ENCODE results near the gene ESYT1. TPM values are rescaled to one million over a fixed set of nuclear protein-coding genes. Genes with fewer than 3 reads are reported as not detected.
A peak's percentile ranks its signal among the peaks of the same experiment; 100 is the strongest.
"Not testable (repeated sequence)": the region's sequence is repeated elsewhere in the genome, so short reads cannot be mapped to it uniquely, and the experiment has no call there.

ESYT1 gene
- total RNA-seq, 4 donors from 2014 or later = 91.2 to 235 (median 210) TPM

DNA sequence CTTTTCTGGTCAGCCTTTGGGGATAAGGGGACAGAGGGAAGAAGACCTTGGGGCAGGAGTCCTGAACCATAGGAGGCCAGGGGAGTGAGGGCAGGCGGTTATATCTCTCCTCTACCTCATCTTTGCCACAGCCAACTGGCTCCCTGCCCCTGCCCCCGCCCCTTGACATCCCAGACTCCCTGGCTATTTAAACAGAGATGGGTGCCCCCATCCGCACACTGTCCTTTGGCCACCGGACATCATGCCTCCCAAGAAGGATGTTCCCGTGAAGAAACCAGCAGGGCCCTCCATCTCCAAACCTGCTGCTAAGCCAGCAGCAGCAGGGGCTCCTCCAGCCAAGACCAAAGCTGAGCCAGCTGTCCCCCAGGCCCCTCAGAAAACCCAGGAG is 25.6 kb downstream of the ESYT1 start:
- H3K4me1 ChIP-seq = peaks cover 0 to 46% (median 14%) of the 10 kb centered on the region in 4 donors
- H3K4me3 ChIP-seq = no peak overlapping the region
- H3K9me3 ChIP-seq = no peaks in the 10 kb centered on the region
- H3K27ac ChIP-seq = peak overlapping the region in 1 of 4 donors; percentile 96
- TF ChIP-seq POLR2A (IDR thresholded peaks at IDR 0.05) (no peak), EP300 (IDR thresholded peaks at IDR 0.05) (no peak)
- TF ChIP-seq, protein P1, sequence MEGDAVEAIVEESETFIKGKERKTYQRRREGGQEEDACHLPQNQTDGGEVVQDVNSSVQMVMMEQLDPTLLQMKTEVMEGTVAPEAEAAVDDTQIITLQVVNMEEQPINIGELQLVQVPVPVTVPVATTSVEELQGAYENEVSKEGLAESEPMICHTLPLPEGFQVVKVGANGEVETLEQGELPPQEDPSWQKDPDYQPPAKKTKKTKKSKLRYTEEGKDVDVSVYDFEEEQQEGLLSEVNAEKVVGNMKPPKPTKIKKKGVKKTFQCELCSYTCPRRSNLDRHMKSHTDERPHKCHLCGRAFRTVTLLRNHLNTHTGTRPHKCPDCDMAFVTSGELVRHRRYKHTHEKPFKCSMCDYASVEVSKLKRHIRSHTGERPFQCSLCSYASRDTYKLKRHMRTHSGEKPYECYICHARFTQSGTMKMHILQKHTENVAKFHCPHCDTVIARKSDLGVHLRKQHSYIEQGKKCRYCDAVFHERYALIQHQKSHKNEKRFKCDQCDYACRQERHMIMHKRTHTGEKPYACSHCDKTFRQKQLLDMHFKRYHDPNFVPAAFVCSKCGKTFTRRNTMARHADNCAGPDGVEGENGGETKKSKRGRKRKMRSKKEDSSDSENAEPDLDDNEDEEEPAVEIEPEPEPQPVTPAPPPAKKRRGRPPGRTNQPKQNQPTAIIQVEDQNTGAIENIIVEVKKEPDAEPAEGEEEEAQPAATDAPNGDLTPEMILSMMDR (IDR thresholded peaks at IDR 0.05) = no peak
- no peaks in the 10 kb centered on the region for H3K27me3 ChIP-seq
- no peak for DNase-seq (ENCODE audit: low spot score in 2 of 2)
- 66 to 79% methylated on average over 5 of the region's 5 CpGs for WGBS, 2 donors
- peaks cover 0 to 5% (median 0%) of the 10 kb centered on the region in 3 donors for H3K36me3 ChIP-seq

- Histone ChIP-seq H3K9me3 (no peaks in the 10 kb centered on the region), H3K27ac (peak overlapping the region in 1 of 4 donors; percentile 1), H3K4me1 (peaks cover 0 to 47% (median 16%) of the 10 kb centered on the region in 4 donors), H3K27me3 (no peaks in the 10 kb centered on the region), H3K36me3 (peaks cover 0 to under 1% (median 0%) of the 10 kb centered on the region in 3 donors), H3K4me3 (no peak overlapping the region)
- TF ChIP-seq, protein P1 (IDR thresholded peaks at IDR 0.05) = no peak
- TF ChIP-seq POLR2A (IDR thresholded peaks at IDR 0.05) = no peak
- no peak for TF ChIP-seq EP300 (IDR thresholded peaks at IDR 0.05)
- 100% methylated on average over 1 of the region's 1 CpG for WGBS, 2 donors
- DNase-seq (ENCODE audit: low spot score in 2 of 2) = no peak
Observed at GRCh38 chr12:56154246-56154771, 26.2 kb downstream of the ESYT1 start.

- TF ChIP-seq EP300 (IDR thresholded peaks at IDR 0.05) = no peak
- TF ChIP-seq POLR2A (IDR thresholded peaks at IDR 0.05) = no peak
- TF ChIP-seq, protein P1 (IDR thresholded peaks at IDR 0.05) = no peak
- H3K9me3 ChIP-seq = no peaks in the 10 kb centered on the region
- H3K27ac ChIP-seq = no peak overlapping the region
- WGBS, 2 donors = 83 to 87% methylated on average over 5 of the region's 5 CpGs
- no peaks in the 10 kb centered on the region for H3K27me3 ChIP-seq
- peaks cover 0 to 5% (median 2%) of the 10 kb centered on the region in 3 donors for H3K36me3 ChIP-seq
- no peak overlapping the region for H3K4me3 ChIP-seq
- DNase-seq (ENCODE audit: low spot score in 2 of 2) = no peak
- H3K4me1 ChIP-seq = peaks cover 0 to 52% (median 21%) of the 10 kb centered on the region in 4 donors
Observed at GRCh38 chr12:56154818-56155217, 26.8 kb downstream of the ESYT1 start.

GRCh38 chr12:56155256-56155845 is 27.3 kb downstream of the ESYT1 start:
- TF ChIP-seq EP300 (IDR thresholded peaks at IDR 0.05) (no peak), POLR2A (IDR thresholded peaks at IDR 0.05) (no peak)
- TF ChIP-seq, protein P1 (IDR thresholded peaks at IDR 0.05) = no peak
- Histone ChIP-seq H3K27ac (no peak overlapping the region), H3K9me3 (no peaks in the 10 kb centered on the region), H3K36me3 (peaks cover 0 to 10% (median 6%) of the 10 kb centered on the region in 3 donors), H3K4me3 (no peak overlapping the region), H3K27me3 (no peaks in the 10 kb centered on the region), H3K4me1 (peaks cover 0 to 56% (median 26%) of the 10 kb centered on the region in 4 donors)
- DNase-seq (ENCODE audit: low spot score in 2 of 2) = no peak
- WGBS, 2 donors = 93 to 97% methylated on average over 11 of the region's 11 CpGs

DNA sequence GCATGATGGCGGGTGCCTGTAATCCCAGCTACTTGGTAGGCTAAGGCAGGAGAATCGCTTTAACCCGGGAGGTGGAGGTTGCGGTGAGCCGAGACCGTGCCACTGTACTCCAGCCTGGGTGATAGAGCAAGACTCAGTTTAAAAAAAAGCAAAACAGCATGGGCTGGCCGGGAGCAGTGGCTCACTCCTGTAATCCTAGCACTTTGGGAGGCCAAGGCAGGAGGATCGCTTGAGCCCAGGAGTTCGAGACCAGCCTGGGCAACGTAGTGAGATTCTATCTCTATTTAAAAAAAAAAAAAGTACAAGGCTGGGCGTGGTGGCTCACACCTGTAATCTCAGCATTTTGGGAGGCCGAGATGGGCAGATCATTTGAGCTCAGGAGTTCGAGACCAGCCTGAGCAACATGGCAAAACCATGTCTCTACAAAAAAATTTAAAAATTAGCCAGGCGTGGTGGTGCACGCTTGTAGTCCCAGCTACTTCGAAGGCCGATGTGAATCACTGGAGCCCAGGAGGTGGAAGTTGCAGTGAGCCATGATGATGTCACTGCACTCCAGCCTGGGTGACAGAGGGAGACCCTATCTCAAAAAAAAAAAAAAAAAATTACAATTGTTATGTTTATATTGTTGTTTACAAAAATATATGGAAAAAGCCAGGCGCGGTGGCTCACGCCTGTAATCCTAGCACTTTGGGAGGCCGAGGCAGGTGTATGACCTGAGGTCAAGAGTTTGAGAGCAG is 28.6 kb downstream of the ESYT1 start:
- H3K4me3 ChIP-seq = peak overlapping the region; percentile 69 to 94 (median 89)
- peaks cover 0 to 23% (median 12%) of the 10 kb centered on the region in 3 donors for H3K36me3 ChIP-seq
- not testable (repeated sequence) for H3K9me3 ChIP-seq; H3K27me3 ChIP-seq; DNase-seq (ENCODE audit: low spot score in 2 of 2)
- H3K4me1 ChIP-seq = peaks cover 0 to 56% (median 31%) of the 10 kb centered on the region in 4 donors
- peak overlapping the region; percentile 96 to 98 (median 98) for H3K27ac ChIP-seq
- 91 to 95% methylated on average over 21 of the region's 21 CpGs for WGBS, 2 donors
